IPS-20b (cell line): Measurements from ENCODE around the gene GRIFIN.
"Not testable (repeated sequence)": the region's sequence is repeated elsewhere in the genome, so short reads cannot be mapped to it uniquely, and the experiment has no call there.

Experiments
- H3K27ac ChIP-seq: one replicate; pipeline ENCODE4 v1.5.1; 2013; ENCODE audit warnings: low read length
- H3K27me3 ChIP-seq: 2 replicates; pipeline ENCODE4 v1.6.1; 2013; ENCODE audit warnings: mild to moderate bottlenecking, low read length, inconsistent platforms; ENCODE audit not compliant: insufficient read depth
- H3K36me3 ChIP-seq: 2 replicates; pipeline ENCODE4 v1.6.1; 2013; ENCODE audit warnings: low read depth, mild to moderate bottlenecking, inconsistent platforms, low read length, moderate library complexity; ENCODE audit not compliant: insufficient read depth
- H3K4me1 ChIP-seq: 2 replicates; pipeline ENCODE4 v1.6.1; 2013; ENCODE audit warnings: mild to moderate bottlenecking, control low read depth, inconsistent platforms, low read length, moderate library complexity; ENCODE audit not compliant: insufficient read depth
- H3K4me3 ChIP-seq: 2 replicates; pipeline ENCODE4 v1.5.1; 2013; ENCODE audit warnings: mild to moderate bottlenecking, low read length, inconsistent platforms
- H3K9ac ChIP-seq: 2 replicates; pipeline ENCODE4 v1.6.1; 2013; ENCODE audit warnings: low read depth, mild to moderate bottlenecking, inconsistent platforms, low read length, moderate library complexity
- H3K9me3 ChIP-seq: 2 replicates; pipeline ENCODE4 v1.6.1; 2013; ENCODE audit warnings: mild to moderate bottlenecking, low read depth, low read length, inconsistent platforms; ENCODE audit not compliant: insufficient read depth

Gene GRIFIN

DNA sequence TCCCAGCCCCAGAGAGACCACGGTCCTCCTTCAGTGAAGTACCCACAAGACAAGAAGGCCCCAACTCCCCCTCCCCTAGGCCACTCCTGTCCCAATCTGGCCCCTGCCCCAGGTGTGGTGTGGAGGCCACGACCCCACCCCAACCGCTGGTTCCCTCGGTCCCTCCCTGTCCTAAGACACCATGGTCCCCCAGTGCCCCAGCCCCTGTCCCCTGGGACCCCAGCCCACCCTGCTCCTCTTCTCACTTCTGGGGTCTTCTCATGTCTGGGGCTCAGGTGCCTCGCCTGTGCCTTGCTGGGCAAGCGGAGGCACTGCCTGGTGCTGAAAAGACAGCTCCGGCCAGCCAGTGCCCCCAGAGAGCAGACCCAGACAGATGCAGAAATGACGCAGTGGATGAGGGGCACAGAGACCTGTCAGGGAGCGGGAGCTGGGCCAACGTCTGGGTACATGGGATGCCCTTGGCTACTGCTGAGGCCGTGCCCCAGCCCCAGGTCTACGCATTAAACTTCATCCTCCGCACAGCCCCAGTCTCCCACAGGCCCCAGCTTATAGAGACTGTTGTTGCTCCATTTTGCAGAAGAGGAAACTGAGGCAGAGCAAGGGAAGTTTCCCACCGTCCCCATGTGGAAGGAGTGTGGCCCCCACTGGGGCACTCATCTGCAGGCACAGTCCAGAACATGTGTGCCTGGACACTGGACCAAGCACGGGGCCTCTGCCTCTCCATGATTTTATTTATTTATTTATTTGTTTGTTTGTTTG is 14.8 kb downstream of the GRIFIN start:
- no peak overlapping the region for H3K9ac ChIP-seq
- H3K4me1 ChIP-seq: peaks cover 4% of the 10 kb centered on the region; the same call in 1 of the 2 replicates
- H3K4me3 ChIP-seq: no peak overlapping the region
- no peak overlapping the region for H3K27ac ChIP-seq
- H3K36me3 ChIP-seq: no peaks in the 10 kb centered on the region
- no peaks in the 10 kb centered on the region for H3K27me3 ChIP-seq
- no peaks in the 10 kb centered on the region for H3K9me3 ChIP-seq

DNA sequence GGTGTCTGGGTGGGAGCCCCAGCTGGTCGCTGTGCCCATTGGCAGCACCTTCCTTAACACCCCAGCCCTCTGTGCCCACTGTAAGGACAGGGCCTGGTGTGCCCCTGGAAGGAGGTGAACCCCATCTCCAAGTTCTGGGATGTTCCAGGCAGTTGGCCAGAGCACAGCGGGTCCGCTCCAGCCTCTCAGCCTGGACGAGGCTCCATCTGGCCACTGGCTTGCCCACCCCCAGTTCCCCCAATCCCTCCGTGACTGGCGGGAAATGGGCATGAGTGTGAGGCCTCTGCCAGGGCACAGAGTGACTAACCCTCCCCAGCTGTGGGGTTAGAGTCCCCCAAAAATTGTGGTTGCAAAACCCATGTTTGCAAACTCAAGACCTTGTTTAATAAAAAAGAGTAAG is 15.6 kb downstream of the GRIFIN start:
- Histone ChIP-seq H3K9ac (no peak overlapping the region), H3K4me3 (no peak overlapping the region), H3K27me3 (no peaks in the 10 kb centered on the region), H3K36me3 (no peaks in the 10 kb centered on the region), H3K9me3 (no peaks in the 10 kb centered on the region), H3K27ac (no peak overlapping the region), H3K4me1 (peaks cover 1% of the 10 kb centered on the region; the same call in 1 of the 2 replicates)

DNA sequence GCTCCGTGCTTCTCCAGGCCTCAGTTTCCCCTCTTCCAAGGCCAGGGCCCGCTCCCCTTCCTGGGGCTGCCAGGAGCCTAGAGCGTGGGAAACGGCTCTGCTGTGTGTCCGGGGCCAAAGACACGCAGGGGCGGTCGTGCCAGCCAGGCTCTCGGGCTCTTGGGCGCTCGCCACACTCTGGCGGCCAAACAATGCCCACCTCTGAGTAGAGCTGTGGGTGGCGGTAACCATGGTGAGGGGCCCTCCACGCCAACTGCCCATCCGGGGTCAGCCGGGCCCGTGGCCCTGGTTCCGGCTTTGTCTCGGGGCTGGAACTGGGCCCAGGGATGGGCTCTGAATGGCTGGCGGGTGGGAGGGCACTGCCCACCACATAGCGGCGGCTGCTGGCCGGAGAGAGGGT is 16.0 kb downstream of the GRIFIN start:
- no peaks in the 10 kb centered on the region for H3K4me1 ChIP-seq
- H3K4me3 ChIP-seq: no peak overlapping the region
- no peaks in the 10 kb centered on the region for H3K9me3 ChIP-seq
- H3K27me3 ChIP-seq: no peaks in the 10 kb centered on the region
- H3K36me3 ChIP-seq: no peaks in the 10 kb centered on the region
- H3K27ac ChIP-seq: no peak overlapping the region
- H3K9ac ChIP-seq: no peak overlapping the region

DNA sequence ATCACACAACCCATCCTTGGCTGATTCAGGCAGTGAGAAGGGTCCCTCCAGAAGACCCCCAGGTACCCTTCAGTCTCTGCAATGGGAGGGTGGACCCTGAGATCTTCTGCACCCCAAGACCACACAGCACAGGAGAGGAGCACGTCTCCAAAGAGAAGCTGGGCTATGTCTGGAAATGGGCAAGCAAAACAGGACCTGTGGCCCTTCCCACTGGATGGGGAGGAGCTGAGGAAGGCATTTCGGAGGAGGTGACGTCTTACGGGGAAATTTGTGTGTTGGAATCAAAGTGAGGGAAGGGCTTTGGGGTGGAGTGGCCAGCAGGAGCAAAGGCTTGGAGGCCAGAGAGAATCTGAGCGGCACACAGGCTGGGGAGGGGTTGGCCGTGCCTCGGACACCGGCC is 16.5 kb downstream of the GRIFIN start:
- no peak overlapping the region for H3K27ac ChIP-seq

DNA sequence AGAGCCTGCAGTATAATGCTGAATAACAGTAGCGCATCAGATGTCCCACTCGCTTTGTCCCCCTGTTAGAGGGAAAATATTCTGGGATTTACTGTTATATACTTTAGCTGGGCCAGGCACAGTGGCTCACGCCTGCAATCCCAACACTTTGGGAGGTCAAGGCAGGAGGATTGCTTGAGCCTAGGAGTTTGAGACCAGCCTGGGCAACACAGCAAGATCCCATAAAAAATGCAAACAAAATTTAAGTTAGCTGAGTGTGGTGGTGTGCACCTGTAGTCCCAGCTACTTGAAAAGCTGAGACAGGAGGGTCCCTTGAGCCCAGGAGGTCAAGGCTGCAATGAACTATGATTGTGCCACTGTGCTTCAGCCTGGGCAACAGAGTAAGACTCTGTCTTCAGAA is 22.3 kb downstream of the GRIFIN start:
- H3K27ac ChIP-seq, H3K36me3 ChIP-seq, H3K9me3 ChIP-seq, H3K4me3 ChIP-seq, H3K27me3 ChIP-seq, H3K9ac ChIP-seq, H3K4me1 ChIP-seq: not testable (repeated sequence)

More for the DNA sequence above, 16.5 kb downstream of the GRIFIN start:
- H3K9ac ChIP-seq: no peak overlapping the region
- H3K9me3 ChIP-seq: no peaks in the 10 kb centered on the region
- H3K27me3 ChIP-seq: no peaks in the 10 kb centered on the region
- H3K4me3 ChIP-seq: no peak overlapping the region
- H3K4me1 ChIP-seq: no peaks in the 10 kb centered on the region
- no peaks in the 10 kb centered on the region for H3K36me3 ChIP-seq

DNA sequence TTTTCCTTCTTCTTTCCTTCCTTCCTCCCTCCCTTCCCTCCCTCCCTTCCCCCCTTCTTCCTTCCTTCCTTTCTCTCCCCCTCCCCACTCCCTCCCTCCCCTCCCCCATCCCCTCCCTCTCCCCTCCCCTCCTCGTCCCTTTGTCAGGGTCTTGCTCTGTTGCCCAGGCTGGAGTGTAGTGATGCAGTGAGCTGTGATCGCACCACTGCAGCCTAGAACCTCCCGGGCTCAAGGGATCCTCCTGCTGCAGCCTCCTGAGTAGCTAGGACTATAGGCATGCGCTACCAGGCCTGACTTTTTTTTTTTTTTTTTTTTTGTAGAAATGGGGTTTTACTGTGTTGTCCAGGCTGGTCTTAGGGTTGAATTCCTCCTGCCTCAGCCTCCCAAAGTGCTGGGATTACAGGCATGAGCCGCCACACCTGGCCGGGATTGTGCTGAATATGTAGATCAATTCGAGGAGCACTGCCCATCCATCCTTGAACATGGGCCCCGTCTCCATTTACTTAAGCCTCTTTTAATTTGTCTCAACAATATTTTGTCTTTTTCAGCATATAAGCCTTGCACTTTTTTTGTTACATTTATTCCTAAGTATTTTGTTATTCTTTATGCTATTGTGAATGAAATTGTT is 23.4 kb downstream of the GRIFIN start:
- no peaks in the 10 kb centered on the region for H3K4me1 ChIP-seq
- H3K9me3 ChIP-seq: no peaks in the 10 kb centered on the region
- H3K27ac ChIP-seq: no peak overlapping the region

DNA sequence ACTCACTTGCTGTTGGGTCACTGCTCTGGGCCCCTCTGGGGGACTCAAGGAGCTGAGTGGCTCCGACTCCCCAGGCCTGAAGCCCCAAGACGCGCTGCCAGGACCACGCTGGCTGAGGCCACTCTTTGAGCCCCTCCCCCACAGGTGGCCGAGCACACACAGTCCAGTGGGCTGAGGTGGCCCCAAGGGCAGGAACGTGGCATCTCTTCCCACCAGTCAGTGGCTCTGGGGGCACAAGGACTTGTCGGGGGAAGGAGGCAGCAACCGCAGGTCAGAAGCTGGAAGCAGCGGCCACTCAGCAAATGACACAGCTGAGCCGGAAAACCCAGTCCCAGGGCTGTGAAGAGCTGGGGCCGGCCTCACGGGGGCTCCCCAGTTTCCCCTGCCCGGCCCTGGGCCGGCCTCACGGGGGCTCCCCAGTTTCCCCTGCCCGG is 24.1 kb downstream of the GRIFIN start:
- H3K4me3 ChIP-seq: no peak overlapping the region
- H3K27ac ChIP-seq: no peak overlapping the region
- no peaks in the 10 kb centered on the region for H3K27me3 ChIP-seq
- H3K9me3 ChIP-seq: no peaks in the 10 kb centered on the region
- no peaks in the 10 kb centered on the region for H3K4me1 ChIP-seq
- no peaks in the 10 kb centered on the region for H3K36me3 ChIP-seq
- H3K9ac ChIP-seq: no peak overlapping the region

More for the DNA sequence above, 23.4 kb downstream of the GRIFIN start:
- Histone ChIP-seq H3K36me3 (no peaks in the 10 kb centered on the region), H3K9ac (no peak overlapping the region), H3K27me3 (no peaks in the 10 kb centered on the region), H3K4me3 (no peak overlapping the region)

DNA sequence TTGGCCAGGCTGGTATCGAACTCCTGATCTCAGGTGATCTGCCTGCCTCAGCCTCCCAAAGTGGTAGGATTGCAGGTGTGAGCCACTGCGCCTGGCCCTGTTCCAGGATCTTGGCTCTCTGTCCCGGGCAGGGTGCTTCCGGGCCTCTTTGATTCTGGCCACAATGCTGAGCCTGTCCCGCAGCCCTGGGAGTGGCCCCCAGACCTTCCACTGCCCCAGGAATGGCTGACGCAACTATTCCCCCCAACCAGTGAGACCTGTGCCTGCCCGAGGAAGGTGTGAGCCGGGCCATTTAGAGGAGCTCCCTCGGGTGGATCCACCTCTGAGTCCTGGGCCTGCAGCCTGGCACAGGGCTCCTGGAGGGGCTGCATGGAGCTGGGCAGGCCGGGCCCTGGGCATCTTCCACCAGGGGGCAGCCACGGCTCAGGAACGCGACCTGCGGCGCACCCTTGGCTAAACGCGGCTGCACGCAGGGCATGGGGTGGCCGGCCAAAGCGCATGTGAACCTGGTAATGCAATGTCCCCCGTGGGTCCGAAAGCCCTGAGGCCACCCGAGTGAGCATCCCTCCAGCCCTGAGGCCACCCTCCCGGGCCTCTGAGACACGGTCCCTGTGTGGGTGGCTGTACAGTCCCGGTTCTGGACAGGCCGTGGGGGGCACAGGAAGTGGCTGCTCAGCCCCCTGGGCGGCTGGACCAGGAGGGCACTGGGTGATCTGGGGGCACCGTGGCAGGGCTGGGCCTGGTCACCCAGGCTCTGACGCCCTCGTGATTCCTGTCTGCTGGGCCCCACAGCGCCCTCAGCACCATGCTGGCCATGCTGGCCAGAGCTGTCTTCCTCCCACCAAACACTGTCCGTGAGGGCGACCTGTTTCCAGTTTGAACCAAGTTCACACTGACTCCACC is 24.8 kb downstream of the GRIFIN start:
- Histone ChIP-seq H3K27ac (no peak overlapping the region), H3K27me3 (no peaks in the 10 kb centered on the region), H3K9ac (no peak overlapping the region), H3K4me3 (no peak overlapping the region), H3K36me3 (no peaks in the 10 kb centered on the region), H3K4me1 (no peaks in the 10 kb centered on the region), H3K9me3 (no peaks in the 10 kb centered on the region)

DNA sequence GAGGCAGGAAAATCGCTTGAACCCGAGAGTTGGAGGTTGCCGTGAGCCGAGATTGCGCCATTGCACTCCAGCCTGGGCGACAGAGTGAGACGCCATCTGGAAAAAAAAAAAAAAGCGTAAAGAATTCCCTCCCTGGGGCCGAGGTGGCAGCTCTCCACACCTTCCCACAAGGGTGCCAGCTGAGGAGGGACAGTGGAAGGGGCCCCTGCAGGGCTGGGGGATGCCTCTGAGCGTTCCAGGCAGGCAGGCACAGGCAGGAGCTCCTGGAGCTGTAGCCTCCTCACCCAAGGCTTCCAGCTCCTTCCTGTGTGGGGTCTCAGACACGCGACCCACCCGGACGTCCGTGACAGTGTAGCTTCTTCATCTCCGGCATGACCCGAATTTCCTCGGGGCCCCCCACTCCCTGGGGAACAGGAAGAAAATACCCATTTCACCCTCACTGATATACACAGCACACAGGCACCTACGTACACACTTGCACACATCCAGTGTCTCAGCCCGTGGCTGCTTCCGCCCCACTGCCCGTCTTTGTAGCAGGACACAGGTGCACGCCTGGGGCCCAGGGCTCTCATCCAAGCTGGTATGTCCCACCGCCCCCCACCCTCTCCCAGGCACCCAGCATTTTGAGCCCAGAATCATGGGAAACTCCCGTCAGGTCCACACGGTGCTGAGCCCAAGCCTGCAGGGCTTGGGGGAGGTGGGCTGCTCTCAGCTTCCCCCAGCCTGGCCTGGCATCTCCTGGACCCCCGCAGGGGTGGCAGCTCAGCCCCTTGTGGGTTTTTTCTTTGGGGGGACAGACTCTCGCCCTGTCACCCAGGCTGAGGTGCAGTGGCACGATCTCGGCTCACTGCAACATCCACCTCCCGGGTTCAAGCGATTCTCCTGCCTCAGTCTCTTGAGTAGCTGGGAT is 25.7 kb downstream of the GRIFIN start:
- Histone ChIP-seq H3K9me3 (no peaks in the 10 kb centered on the region), H3K4me3 (no peak overlapping the region), H3K4me1 (no peaks in the 10 kb centered on the region), H3K27me3 (no peaks in the 10 kb centered on the region), H3K9ac (no peak overlapping the region), H3K36me3 (no peaks in the 10 kb centered on the region), H3K27ac (no peak overlapping the region)

DNA sequence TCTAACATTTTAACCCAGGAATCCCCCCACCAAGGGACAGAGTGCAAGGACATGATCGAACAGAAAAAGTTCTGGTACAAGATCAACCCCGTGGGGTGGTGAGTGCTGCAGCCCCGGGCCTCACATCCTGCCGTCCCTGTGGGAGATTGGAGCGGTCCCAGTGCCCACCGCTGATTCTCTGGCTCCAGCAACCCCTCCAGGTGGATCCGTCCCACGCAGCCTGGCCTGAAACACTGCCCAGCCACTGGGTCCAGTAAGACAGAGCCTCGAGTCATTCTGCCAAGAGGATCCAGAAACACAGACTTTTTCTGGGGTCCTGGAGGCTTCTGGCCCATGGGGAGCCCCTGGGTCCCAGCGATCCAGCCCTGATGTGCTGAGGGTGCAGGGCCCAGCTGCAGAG is 29.5 kb downstream of the GRIFIN start:
- no peaks in the 10 kb centered on the region for H3K36me3 ChIP-seq
- H3K4me1 ChIP-seq: no peaks in the 10 kb centered on the region
- H3K27ac ChIP-seq: no peak overlapping the region
- no peaks in the 10 kb centered on the region for H3K27me3 ChIP-seq
- H3K4me3 ChIP-seq: no peak overlapping the region
- H3K9ac ChIP-seq: no peak overlapping the region
- no peaks in the 10 kb centered on the region for H3K9me3 ChIP-seq
